ENCODE data around the gene STX8.
A peak's percentile ranks its signal among the peaks of the same experiment; 100 is the strongest.
"Not testable (repeated sequence)": the region's sequence is repeated elsewhere in the genome, so short reads cannot be mapped to it uniquely, and the experiment has no call there.

Gene STX8

GRCh38 chr17:9498490-9498889 is 77.1 kb downstream of the STX8 start:
- DNase-seq: no peak

- DNase-seq: no peak
Measured at GRCh38 chr17:9488556-9488955, 87.1 kb downstream of the STX8 start.

GRCh38 chr17:9487406-9487805 is 88.2 kb downstream of the STX8 start:
- DNase-seq: no peak

GRCh38 chr17:9484789-9485188 is 90.8 kb downstream of the STX8 start:
- no peak for DNase-seq

- DNase-seq: no peak
Measured at GRCh38 chr17:9479964-9480363, 95.7 kb downstream of the STX8 start.

- DNase-seq: no peak
Measured at GRCh38 chr17:9478889-9479288, 96.7 kb downstream of the STX8 start.

GRCh38 chr17:9475101-9475658 is 100.4 kb downstream of the STX8 start:
- DNase-seq: no peak

GRCh38 chr17:9473711-9474110 is 101.9 kb downstream of the STX8 start:
- no peak for DNase-seq

- DNase-seq: no peak
Measured at GRCh38 chr17:9472541-9472940, 103.1 kb downstream of the STX8 start.

GRCh38 chr17:9472094-9472493 is 103.5 kb downstream of the STX8 start:
- DNase-seq: no peak

GRCh38 chr17:9470171-9470570 is 105.4 kb downstream of the STX8 start:
- DNase-seq: peak in 1 of 2 donors; percentile 49

GRCh38 chr17:9468937-9469336 is 106.7 kb downstream of the STX8 start:
- no peak for DNase-seq

- no peak for DNase-seq
Measured at GRCh38 chr17:9468532-9468931, 107.1 kb downstream of the STX8 start.

GRCh38 chr17:9467518-9467917 is 108.1 kb downstream of the STX8 start:
- no peak for DNase-seq

GRCh38 chr17:9465210-9465921 is 110.3 kb downstream of the STX8 start:
- DNase-seq: no peak

- DNase-seq: no peak
Measured at GRCh38 chr17:9457005-9457404, 118.6 kb downstream of the STX8 start.

GRCh38 chr17:9456330-9456729 is 119.3 kb downstream of the STX8 start:
- DNase-seq: no peak

- no peak for DNase-seq
Measured at GRCh38 chr17:9451934-9452333, 123.7 kb downstream of the STX8 start.

- DNase-seq: not testable (repeated sequence)
Measured at GRCh38 chr17:9447298-9447697, 128.3 kb downstream of the STX8 start.

- no peak for DNase-seq
Measured at GRCh38 chr17:9446528-9446927, 129.1 kb downstream of the STX8 start.

GRCh38 chr17:9445424-9445823 is 130.2 kb downstream of the STX8 start:
- DNase-seq: no peak

- no peak for DNase-seq
Measured at GRCh38 chr17:9444687-9445086, 130.9 kb downstream of the STX8 start.

GRCh38 chr17:9443811-9444210 is 131.8 kb downstream of the STX8 start:
- no peak for DNase-seq

GRCh38 chr17:9439851-9440250 is 135.8 kb downstream of the STX8 start:
- no peak for DNase-seq

- DNase-seq: no peak
Measured at GRCh38 chr17:9436630-9437029, 139.0 kb downstream of the STX8 start.
